GM18505 (cell line): ENCODE results near the gene UMAD1.

Experiments used
- ATAC-seq: cut with Tn5 transposase; IDR thresholded peaks from one replicate; pipeline ENCODE4 v1.9.1; 2021; ENCODE audit not compliant: unreplicated experiment
- POLR2A ChIP-seq: IDR thresholded peaks from 4 replicates; pipeline ENCODE4 v1.6.1; 2011; ENCODE audit warnings: borderline replicate concordance; ENCODE audit not compliant: insufficient read depth, insufficient read length; ENCODE audit errors: extremely low read depth

Gene UMAD1

DNA sequence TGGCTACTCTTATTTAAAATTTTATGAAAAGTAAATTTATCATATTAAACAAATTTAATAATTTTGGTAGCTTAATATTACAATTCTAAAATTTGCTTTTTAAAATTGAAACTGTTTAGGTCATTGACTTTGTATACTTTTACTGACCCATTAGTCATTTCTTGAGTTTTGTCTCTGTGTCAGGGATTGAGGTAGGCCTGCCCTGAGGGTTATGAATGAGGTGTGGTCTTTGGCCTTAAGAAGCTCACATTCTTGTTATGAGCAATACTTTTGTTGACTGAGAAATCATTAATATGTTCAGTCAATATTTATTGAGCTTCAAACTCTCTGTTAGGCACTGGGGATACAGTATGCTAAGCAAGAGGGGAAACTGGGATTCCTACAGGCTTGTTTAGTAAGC lies 124.9 kb downstream of the UMAD1 start:
- TF ChIP-seq POLR2A = no peak
- peak; percentile 61 for ATAC-seq

- no peak for ATAC-seq
- no peak for TF ChIP-seq POLR2A
Observed at GRCh38 chr7:7766671-7767070, 126.1 kb downstream of the UMAD1 start.

- no peak for ATAC-seq
- TF ChIP-seq POLR2A = no peak
Observed at GRCh38 chr7:7768977-7769709, 128.6 kb downstream of the UMAD1 start.

- TF ChIP-seq POLR2A = no peak
- ATAC-seq = no peak
Observed at GRCh38 chr7:7769710-7770627, 129.4 kb downstream of the UMAD1 start.

DNA sequence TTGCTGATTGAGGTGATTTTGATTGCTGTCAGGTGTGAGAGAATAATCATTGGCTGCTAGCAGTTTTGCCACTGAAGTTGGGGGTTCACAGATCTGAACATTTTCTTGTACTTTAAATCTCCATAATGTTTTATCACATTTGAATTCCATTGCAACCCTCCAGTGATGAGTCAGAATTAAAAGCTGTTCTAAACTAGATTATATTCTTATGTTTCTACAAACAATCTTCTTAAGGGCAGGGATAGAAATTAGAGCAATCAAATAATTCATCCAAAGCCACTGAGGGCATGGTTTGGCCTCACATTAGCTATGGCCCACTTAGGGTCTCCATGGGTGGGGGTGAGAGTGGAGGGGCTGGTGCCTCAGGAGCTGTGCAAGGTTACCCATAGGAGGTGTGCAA lies 130.9 kb downstream of the UMAD1 start:
- TF ChIP-seq POLR2A = no peak
- ATAC-seq = no peak

- ATAC-seq = no peak
- TF ChIP-seq POLR2A = no peak
Observed at GRCh38 chr7:7772397-7772821, 131.9 kb downstream of the UMAD1 start.

GRCh38 chr7:7773334-7774309 lies 133.1 kb downstream of the UMAD1 start:
- TF ChIP-seq POLR2A = no peak
- ATAC-seq = peak; percentile 51

- no peak for ATAC-seq
- no peak for TF ChIP-seq POLR2A
Observed at GRCh38 chr7:7779888-7780287, 139.3 kb downstream of the UMAD1 start.

DNA sequence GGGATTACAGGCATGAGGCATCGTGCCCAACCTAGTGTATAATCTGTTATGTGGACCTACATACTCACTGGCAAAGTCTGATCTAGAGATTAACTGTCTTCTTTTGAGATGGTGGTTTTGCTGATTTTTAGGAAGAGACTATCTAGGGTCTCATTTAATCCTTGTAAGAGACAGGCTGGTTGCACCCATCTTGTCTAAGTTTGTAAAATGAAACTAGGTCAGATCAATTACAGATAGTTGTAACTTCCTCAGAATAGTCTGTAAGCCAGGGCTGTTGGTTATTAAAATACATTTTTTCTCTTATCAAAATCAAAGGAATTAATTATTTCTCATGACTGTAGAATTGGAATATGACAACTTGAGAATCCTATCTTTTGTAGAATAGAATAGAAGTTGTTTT lies 142.4 kb downstream of the UMAD1 start:
- no peak for TF ChIP-seq POLR2A
- no peak for ATAC-seq

DNA sequence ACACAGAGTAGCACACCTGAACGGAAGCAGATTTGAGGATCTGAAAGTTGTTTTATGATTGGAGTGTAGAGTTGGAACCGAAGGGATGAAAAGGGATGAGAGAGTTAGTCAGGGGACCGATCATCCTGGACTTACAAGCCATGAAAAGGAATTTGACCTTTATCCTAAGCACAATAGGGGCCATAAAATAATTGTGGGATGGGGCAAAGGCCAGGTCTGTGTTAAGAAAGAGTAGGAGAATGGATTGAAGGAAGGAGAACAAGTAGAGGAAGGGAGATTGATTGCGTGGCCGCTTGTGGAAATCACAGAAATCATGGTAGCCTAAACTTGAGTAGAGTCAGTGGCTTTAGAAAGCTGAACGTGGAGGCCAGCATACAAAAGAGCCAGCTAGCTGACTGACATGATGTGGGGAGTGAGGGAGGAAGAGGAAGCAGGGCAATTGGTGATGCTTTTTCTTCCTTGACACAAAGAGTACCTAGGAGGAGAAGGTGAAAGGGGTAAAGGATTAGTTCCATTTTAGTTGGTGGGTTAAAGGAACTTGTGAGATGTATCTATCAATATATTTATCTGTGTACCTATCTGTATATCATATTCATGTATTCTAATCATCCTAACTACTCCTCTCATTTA lies 144.9 kb downstream of the UMAD1 start:
- ATAC-seq = no peak
- TF ChIP-seq POLR2A = no peak

GRCh38 chr7:7786595-7786994 lies 146.0 kb downstream of the UMAD1 start:
- no peak for TF ChIP-seq POLR2A

GRCh38 chr7:7789551-7789988 lies 149.0 kb downstream of the UMAD1 start:
- ATAC-seq = peak; percentile 93
- no peak for TF ChIP-seq POLR2A

More at GRCh38 chr7:7786595-7786994, 146.0 kb downstream of the UMAD1 start:
- ATAC-seq = no peak
